Fibroblast of skin of left biceps (primary cell): ENCODE results near the gene PGBD1.

Experiments
- DNase-seq, 2 experiments: peaks; one replicate each; pipeline ENCODE4 v3.0.0-alpha.2; 2013; ENCODE audit warnings: low read depth in 2 of 2

Gene PGBD1

DNA sequence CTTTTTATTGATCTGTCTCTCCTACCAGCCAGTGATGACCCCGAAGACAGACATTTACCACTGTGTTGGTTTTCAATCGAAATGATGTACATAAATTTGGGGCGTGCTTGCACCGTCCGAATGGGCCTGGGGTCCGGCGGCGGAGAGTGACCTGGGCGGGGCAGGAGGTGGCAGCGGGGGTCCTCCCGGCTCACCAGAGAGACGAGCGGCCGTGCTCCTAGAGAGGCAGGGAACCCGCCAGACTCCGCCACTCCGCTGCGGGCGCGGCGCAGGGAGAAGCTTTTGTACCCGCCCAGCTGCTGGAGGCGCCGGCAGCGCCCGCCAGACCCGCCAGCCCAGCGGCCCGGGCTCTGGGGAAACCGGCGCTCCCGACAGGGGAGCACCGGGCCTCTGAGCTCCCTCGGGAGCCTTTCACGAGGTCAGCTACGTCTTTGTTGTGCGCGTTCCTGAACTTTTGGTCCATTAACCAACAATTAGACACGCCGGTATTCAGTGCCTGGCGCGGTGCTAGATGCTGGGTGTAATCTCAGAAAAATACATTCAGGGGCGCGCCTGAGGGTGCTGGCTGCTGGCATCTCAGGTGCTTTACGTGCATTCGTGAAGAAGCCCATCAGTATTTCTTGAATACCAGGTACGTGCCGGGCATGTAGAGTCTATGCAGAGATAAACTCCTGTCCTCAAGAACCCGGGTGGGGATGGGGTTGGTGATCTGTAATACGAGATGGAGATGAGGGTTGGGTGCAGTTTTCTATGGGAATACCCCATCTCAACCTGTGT lies at the start of gene PGBD1:
Gene PGBD1, plus strand, starts transcription at position 285 of the 777 bp plus-strand sequence. CDS start 2,242 bp downstream, outside the sequence.
- DNase-seq: peak in 1 of 2 experiments; percentile 39

DNA sequence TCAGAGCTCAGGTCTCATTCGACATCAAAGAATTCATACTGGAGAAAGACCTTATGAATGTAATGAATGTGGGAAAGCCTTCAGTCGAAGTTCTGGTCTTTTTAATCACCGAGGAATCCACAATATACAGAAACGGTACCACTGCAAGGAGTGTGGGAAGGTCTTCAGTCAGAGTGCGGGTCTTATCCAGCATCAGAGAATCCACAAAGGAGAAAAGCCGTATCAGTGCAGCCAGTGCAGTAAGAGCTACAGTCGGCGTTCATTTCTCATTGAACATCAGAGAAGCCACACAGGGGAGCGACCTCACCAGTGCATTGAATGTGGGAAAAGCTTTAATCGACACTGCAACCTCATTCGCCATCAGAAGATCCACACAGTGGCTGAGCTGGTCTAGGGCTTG lies 48.6 kb upstream of the PGBD1 start:
- DNase-seq: no peak

GRCh38 chr6:28235912-28236452 lies 45.4 kb upstream of the PGBD1 start:
- DNase-seq: no peak

GRCh38 chr6:28239636-28240035 lies 41.7 kb upstream of the PGBD1 start:
- no peak for DNase-seq

GRCh38 chr6:28240471-28240870 lies 40.9 kb upstream of the PGBD1 start:
- DNase-seq: no peak

DNA sequence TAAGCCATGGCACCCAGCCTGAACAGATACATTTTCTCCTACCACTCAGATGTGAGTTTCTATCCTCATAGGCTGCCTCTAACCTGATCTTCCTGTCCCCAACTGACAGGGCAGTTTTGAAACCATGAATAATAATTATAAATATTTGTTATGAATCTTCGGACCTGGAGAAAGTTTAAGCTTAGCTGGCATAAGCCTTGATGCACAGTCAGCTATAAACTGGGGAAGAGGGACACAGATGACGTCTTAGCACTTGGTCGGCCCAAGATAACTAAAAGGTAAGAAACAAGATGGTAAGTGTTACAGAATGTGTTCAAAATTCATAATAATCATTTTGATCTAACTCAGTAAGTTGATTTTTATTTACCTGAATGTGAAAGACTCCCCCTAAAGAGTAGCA lies 37.4 kb upstream of the PGBD1 start:
- no peak for DNase-seq

DNA sequence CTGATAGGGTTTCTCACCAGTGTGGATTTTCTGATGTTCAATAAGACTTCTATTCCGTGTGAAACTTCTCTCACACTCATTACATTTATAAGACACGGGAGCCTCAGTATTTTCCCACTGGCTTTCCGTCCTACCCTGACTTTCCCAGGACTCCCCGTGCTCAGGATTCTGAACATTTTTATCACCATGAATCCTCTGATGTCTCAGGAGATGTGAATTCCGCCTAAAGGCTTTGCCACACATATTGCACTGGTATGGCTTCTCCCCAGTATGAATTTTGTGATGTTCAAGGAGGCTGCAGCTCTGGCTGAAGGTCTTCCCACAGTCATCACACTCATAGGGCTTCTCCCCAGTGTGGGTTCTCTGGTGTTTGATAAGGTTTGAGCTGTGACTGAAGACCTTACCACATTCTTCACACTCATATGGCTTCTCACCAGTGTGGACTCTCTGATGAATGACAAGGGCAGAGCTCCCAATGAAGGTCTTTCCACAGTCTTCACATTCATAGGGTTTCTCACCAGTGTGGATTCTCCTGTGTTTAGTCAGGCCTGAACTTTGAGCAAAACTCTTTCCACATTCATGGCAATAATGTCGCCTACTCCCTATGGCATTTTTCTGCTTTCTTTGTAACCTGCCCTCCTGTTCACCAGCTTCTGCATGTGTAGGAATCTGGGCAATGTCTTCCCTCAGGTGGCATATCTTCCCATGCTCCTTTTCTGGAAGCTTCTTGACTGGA lies 36.0 kb upstream of the PGBD1 start:
- DNase-seq: no peak

GRCh38 chr6:28248916-28249315 lies 32.5 kb upstream of the PGBD1 start:
- DNase-seq: no peak

DNA sequence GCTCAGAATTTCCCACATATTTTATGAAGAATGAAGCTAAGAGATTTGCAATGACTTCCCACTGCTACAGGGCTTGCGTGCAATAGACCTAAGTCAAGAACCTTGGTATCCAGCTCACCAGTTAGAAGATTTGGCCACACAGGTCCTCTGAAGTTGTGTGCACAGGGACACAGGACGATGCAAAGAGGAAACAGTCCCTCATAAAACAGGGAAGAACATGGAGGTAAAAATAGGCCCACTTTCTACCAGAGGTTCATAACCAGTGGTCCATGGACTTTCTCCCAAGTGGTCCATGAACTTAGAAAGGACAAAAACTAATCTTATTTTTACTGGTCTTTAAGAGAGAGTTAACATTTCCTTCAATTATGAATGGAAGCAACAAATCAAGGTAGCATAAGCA lies 30.6 kb upstream of the PGBD1 start:
- no peak for DNase-seq

DNA sequence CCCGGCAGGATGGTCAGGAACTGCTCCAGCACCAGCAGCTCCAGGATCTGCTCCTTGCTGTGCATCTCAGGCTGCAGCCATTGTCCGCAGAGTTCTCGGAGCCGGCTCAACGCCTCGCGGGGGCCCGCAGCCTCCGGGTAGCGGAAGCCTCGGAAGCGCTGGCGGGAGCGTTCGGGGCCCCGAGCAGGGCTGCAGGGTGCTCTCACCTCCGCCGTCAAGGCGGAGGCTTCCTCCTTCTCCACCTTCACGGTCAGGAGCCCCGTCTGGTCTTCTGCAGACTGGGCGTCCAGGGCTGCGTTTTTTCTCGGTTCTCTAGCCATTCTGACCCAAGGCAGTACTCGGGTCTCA lies 29.7 kb upstream of the PGBD1 start:
- no peak for DNase-seq

DNA sequence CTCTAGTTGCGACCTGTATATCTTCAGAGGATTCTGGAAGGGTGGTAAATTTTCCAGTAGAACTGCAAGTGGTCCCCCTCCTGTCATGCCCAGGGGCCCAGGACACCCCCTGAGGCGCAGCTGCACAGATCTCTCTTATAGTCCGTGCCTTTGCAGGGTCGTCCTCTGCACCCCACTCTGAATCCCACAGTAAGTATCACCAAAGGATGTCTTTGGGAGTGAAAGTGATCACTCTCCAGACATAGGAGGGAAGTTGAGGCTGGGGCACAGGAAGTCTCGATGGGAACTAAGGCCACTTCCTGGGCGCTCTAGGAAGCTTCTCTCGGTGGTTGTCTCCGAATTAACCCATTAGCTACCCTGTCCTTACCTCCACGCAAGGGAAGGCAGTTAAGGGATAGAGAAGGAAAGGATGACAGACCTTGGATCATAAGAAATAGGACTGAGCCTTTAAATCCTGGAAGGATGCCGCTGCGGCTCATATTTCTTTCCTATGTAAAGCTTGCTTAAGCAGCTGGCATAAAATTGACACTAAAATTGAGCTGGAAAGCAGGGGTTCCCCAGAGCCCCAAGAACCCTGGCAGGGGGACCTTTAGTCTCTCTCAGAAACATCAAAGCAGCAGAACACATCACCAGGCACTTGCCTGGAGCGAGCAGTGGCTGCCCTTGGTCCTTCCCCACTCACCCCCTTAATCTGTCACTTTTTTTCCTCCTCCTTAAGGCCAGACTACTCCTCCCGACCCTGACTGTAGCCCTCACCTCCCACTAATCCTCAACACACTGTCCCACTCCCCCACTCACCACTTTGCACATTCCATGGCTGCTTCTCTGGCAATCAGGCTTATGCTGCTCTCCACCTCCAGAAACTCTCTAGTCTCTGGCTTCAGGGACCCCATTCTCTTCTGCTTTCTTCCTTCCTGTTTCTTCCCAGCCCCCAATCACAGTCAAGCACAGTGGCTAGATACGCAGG lies 29.1 kb upstream of the PGBD1 start, which contains the start of gene ZKSCAN4:
Gene ZKSCAN4, minus strand, starts transcription at position 261 of the 967 bp plus-strand sequence. CDS start 289 bp downstream, outside the sequence.
- peak; percentile 77 to 82 for DNase-seq

GRCh38 chr6:28254121-28254519 lies 27.3 kb upstream of the PGBD1 start:
- no peak for DNase-seq

DNA sequence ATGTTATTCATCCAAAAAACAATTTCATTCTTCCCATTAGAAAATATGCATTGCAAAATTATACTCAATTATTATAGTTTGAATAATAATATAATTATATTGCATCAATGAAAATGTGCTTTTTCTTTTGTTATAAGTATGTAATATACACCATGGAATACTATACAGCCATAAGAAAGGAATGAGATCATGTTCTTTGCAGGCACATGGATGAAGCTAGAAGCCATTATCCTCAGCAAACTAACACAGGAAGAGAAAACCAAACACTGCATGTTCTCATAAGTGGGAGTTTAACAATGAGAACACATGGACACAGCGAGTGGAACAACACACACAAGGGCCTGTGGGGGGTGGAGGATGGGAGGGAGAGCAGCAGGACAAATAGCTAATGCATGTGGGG lies 24.3 kb upstream of the PGBD1 start:
- DNase-seq: no peak

- peak; percentile 35 to 40 for DNase-seq
Measured at GRCh38 chr6:28258877-28259777, 22.2 kb upstream of the PGBD1 start, which contains the start of gene NKAPL. Gene NKAPL, plus strand, starts transcription at chr6:28259297. Its CDS starts 75 bp downstream, at chr6:28259372.

GRCh38 chr6:28263922-28264321 lies 17.4 kb upstream of the PGBD1 start:
- no peak for DNase-seq

DNA sequence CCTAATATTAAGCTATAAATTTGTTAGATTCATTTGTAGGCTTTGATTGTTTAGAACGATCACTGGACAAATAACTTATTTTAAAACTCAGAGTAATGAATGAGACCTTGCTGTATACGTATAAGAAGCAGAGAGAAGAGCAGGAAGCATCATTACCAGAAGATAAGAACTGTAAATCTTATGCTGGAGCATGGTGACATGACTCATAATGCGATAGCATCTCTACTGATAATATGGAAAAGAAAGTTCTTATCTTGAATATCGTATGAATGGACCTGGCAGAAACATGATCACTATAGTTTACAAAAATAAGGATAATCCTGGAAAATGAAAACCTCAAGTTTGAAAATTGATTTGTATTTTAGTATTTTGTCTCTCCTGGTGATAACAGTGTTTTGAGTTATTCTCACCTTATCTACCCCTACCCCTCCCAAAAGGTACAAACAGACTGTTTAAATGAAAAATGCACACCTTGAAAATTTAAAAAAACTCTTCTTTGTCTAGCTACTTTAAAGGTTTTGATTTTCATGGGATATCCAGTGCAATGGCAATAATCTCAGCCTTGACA lies 16.5 kb upstream of the PGBD1 start:
- DNase-seq: no peak

- DNase-seq: no peak
Measured at GRCh38 chr6:28266563-28266961, 14.8 kb upstream of the PGBD1 start.

DNA sequence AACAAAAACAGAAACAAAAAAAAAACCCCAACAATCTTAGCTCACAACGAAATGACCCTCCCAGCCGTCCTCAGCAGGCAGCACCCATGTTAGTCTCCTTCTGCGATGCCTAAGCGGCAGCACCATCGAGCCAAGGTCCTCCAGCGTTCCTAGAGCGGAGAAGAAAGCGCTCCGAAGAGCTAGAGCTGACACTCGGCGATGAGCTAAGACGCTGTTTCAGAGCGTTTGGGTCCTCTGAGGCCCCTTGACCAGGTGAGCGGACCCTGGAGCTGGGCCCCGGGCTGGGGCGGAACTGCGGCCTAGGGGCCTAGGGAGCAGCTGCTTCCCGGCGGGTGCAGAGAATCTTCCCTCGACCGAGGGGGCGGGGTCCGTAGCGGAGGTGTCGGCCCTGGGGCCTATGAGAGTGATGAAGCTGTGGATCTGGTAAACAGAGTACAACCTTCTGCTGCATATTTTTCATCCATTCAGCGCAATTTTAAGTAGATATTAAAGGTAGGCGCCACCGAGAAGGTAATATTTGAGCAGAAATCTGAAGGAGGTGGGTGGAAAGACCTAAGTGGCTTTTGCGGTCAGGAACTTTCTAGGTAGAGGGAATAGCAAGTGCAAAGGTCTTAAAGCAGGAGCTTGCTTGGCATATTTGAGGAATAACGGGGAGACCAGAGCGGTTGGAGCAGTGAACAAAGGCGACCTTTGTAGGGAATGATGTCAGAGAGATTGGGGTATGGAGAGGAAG lies 14.2 kb upstream of the PGBD1 start, which contains the start of gene ZSCAN26:
Gene ZSCAN26, plus strand, starts transcription at position 182 of the 733 bp plus-strand sequence. CDS start 4,777 bp downstream, outside the sequence.
- DNase-seq: peak; percentile 73 to 76

DNA sequence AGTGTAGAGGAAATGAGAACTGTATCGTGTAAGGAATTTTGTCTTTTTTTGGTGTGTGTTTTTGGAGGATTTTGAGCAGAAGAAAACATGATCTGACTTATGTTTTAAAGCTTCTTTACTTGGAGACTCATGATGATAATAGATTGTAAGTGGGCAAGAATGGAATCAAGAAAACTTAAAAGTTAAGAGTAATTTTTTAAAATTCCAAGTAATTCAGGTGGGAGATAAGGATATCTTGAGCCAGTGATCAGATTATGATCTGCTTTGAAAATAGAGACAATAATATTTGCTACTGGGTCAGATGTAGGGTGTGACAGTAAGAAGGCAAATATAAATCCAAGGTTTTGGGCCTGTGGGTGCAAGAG lies 13.7 kb upstream of the PGBD1 start:
- DNase-seq: no peak
